Stimulated activated naive CD8-positive, alpha-beta T cell treated with anti-CD3 and anti-CD28 coated beads, Interleukin-15, Interleukin-2, amounts not matched to agents 100 U/mL and 50 U/mL, for 24 hours (primary cell): ENCODE measurements around the gene CHRNB1.

Experiments used
- ATAC-seq: fragments of 150-1000 bp; cut with Tn5 transposase; one replicate; pipeline ENCODE4 v1.10.0; 2021
- DNase-seq: peaks from one replicate; pipeline ENCODE4 v3.0.0; 2021

CHRNB1 gene

DNA sequence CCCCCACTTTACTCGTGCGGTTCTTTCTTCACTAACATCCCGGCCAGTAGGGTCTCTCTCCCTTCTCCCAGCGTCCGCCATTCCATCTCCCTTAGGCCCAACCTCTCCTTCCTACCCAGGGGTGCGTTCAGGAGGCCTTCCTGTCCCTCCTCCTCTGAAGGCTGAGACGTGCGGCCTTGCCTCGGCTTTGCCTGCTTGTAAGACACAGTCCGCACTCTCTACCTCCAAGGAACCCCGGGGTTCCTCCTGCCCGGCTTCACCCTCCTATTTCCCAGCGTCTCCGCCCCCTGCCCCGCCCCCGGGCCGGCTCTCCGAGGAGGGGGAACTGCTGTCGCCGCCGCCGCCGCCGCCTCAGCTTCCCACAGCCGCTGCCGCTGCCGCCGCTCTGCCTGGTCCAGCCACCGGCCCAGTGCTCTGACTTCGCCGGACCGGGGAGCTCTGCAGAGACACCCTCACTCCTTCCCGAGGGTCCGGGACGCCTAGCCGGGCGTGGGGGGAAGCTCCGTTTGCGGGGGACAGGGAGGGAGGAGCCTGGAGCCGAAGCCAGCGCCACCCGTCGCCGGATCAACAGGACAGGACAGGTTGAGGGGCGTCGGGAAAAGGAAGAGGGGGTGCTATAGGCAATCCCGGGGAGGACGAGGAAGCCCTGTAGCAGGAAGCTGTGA lies 6.8 kb upstream of the CHRNB1 start:
- ATAC-seq (no peak), DNase-seq (peak; percentile 80)

DNA sequence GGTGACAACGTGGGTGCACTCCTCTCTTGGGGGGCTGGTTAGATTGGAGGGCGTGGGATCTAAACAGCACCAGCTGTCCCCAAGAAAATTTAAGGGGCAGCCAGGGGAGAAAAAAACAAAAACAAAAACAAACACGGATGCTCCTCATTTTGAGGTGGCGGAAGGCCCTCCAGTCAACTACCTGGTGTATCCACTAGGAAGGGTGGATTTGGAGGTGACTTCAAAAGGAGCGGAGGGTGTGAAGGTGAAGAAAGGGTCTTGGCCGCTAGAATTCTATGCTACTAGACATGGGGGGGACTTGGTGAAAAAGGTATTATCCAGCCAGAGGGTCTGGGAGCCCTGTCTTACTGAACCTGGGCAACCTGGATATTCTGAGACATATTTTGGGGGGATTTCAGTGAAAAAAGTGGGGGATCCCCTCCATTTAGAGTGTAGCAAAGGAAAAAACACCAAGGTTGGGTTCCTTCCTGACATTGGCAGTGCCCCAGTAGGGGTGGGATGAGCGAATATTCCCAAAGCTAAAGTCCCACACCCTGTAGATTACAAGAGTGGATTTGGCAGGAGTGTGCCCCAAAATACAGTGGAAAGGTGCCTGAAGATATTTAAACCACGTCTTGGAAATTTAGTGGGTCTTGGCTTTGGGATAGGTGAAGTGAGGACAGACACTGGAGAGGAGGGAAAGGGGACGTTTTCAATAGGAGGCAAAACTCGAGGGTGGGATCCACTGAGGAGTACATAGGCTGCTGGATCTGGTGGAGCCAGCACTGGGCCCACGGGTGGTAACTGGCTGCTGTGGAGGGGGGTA lies 6.0 kb upstream of the CHRNB1 start:
- ATAC-seq (no peak), DNase-seq (no peak)

DNA sequence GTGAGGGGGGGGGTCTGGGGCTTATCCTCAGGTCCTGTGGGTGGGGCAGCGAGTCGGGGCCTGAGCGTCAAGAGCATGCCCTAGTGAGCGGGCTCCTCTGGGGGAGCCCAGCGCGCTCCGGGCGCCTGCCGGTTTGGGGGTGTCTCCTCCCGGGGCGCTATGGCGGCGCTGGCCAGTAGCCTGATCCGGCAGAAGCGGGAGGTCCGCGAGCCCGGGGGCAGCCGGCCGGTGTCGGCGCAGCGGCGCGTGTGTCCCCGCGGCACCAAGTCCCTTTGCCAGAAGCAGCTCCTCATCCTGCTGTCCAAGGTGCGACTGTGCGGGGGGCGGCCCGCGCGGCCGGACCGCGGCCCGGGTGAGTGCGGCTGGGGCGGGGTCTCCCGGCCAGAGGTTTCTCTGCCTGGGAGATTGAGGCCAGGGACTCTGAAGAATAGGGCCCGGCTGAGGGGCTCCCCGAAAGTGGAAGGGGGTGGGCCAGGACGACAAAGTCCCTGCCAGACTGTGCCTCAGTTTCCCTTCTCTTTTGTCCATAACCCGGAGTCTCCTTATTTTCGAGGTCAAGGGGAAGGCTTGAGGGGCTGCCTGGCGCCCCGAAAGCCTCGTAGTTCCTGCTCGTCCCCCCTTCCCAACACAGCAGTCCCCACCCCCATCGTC lies 5.3 kb upstream of the CHRNB1 start, which contains the start of gene FGF11:
Gene FGF11 (plus strand): TSS at position 51 of the 651 bp plus-strand sequence. CDS start 109 bp downstream, at position 160.
- ATAC-seq (no peak), DNase-seq (peak; percentile 25)

DNA sequence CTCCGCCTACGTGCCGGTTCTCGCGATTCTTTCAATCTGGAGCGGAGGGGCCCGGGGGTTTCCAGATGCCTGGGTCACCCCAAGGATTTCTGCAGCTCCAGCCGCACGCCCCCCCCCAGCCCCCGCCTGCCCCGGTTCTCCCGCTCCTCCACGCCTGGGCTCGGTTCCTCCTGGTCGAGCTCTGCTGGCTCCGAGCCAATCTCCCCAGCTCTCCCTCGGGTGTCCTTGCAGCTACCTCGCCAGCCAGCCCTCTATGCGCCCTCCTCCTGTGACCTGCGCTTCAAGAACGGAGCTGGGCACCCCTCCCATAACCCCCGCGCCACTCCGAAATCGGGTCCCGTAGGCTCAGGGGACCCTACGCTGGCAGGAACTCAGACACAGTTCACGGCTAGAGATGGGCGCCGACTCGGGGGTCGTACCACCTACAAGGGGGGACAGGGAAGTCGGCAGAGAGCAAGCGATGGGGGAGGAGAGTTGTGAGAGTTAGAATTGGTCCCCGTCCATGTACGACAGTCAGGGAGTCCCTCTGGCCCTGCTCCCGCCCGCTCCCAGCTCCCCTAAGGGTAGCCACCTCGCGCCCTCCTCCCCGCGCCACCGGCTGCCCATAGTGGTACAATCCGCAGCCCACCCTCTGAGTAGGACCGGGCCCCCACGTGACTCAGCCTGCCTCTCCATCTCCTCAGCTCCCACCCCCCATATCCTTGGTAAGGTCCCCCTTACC lies 4.6 kb upstream of the CHRNB1 start:
- ATAC-seq (no peak), DNase-seq (peak; percentile 73)

DNA sequence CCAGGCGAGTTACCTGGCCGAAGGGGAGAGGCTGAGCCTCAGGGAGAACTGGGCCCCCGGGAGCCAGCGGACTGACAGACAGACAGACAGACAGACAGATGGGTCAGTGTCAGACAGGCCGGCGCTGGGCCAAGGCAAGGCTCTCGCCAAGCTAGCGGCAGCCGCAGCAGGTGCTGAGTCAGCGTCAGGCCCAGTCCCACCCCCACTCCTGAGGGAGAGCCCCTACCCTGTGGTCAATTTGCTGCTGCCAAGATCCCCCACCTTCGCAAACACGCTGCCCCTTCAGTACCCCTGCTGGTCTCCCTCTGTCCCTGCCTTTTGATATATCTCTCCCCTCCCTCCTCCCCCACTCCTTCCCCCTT lies 4.0 kb upstream of the CHRNB1 start:
- DNase-seq (peak; percentile 53), ATAC-seq (no peak)

DNA sequence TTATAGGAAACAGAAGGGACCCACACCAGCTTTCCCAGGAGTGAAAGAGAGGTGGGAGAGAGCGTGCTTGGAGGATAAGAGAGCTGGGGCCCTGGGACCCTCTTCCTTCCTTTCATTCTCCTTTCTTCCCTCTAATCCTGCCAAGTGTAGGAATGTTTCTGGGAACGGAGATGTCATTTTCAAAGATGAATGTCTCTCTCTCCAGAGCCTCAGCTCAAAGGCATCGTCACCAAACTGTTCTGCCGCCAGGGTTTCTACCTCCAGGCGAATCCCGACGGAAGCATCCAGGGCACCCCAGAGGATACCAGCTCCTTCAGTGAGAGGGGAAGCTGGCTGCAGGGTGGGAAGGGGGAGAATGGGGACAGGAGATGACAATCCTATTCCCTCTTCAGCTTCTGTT lies 3.6 kb upstream of the CHRNB1 start:
- ATAC-seq (no peak), DNase-seq (no peak)

DNA sequence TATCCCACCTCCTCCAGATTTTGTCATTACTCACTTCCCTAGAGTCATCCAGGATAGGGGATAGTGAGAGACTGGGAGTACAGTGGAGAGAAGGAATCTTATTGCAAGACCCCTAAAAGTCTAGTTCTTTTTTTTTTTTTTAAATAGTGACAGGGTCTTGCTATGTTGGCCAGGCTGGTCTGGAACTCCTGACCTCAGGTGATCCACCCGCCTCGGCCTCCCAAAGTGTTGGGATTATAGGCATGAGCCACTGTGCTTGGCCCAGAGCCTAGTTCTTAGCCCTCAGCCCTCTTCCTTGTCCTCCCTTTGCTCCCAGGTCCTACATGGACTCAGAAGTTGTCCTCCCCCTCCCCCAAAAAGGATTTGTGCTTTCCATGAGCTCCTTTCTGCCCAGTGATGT lies 2.7 kb upstream of the CHRNB1 start:
- DNase-seq (no peak), ATAC-seq (no peak)

DNA sequence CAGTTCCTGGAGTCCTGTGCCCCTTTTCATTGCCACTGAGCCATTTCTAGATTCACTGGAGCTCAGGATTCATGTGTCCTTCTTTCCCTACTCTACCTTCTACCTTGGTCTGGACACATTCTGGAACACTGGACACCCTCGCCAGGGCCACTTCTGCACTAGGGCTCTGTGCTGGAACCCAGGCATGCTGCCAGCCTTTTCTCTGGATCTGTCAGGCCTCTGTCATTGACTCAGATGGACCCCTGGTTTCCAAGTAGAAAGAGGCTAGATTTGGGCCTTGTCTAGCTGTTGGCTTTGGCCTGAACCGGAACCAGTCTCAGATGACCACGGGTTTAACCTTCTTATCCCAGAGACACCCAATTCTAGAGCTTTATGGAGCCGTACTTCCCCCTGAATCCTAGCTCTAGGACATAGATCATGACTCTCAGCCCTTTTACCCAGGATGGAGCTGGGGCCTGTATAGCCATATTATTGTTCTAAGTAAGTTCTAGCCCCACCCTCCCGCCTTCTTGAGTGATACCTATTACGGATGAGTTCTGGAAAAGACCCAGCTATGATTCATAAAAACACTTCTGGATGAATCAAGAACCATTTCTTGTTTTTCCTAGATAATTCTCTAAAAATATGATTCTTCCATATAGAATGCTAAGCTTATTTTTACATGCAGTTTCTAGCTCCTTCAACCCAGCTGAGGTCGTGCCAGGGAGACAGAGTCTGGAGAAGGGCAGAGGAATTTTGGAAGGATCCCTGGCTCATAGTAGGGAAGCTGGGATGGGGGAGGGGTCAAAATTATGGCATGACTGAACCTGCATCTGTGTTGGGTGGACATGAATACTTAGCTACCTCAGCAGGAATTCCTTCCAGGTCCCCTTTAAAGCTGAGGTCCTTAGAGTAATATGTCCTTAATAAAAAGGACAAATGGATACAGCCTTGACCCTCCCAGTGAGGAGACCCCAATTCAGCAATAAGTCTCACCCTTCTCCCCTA lies 1.1 kb upstream of the CHRNB1 start:
- no peak for ATAC-seq
- no peak for DNase-seq

DNA sequence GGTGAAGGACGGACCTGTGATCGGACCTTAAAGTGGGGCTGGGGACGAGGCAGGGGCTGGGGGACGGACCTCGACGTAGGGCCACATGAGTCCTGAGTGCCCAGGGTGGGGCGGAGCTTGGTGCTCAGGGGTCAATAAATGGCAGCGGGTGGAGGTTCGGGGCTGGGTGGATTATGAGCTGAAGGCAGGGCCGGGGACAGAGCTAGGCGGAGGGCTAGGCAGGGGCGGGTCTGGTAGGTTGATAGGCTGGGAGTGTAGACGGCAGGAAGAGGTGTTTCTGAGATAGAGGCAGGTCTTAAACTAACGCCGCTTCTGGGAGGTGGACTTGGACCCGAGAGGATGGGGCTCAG lies 733 bp downstream of the CHRNB1 start:
- peak; percentile 41 for DNase-seq
- ATAC-seq, result peak; percentile 50

DNA sequence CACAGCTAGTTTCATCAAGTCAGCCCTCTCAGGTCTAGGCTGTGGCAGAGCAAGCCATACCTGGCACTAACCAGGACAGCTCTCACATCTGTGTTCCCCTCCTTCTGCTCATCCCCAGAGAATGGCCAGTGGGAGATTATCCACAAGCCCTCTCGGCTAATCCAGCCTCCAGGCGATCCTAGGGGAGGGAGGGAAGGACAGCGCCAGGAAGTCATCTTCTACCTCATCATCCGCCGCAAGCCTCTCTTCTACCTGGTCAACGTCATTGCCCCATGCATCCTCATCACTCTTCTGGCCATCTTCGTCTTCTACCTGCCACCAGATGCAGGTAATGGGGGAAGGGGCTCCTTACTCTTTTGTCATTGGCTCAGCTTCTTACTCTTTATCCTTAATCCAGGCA lies 3.6 kb downstream of the CHRNB1 start:
- DNase-seq (no peak), ATAC-seq (no peak)

DNA sequence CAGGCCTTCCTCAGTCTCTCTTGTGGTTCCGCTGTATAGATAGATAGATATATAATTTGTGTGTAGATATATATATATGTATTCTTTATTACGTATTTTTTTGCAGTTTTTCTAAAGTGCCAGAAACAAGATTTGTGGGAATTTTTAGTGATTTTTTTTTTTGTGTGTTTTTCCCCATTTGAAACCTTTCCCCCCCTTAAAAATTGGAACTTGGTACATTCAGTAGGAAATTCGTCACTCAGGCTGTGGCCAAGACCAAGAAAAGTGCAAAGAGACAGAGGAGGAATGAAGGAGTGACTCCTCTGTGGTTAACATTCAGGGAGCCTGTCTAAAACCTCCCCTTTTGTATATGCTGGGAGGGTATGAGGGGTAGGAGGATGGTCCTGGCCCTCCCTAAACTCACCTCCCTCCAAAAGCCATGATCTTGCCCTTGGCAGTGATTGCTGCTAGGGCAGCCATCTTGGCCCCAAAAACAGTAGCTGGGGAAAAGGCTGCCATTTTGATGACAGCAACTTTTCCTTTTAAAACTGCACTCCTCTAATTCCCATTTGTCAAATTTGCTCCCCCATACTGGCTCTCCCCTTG lies 15.2 kb downstream of the CHRNB1 start:
- DNase-seq, result no peak
- ATAC-seq, result no peak

DNA sequence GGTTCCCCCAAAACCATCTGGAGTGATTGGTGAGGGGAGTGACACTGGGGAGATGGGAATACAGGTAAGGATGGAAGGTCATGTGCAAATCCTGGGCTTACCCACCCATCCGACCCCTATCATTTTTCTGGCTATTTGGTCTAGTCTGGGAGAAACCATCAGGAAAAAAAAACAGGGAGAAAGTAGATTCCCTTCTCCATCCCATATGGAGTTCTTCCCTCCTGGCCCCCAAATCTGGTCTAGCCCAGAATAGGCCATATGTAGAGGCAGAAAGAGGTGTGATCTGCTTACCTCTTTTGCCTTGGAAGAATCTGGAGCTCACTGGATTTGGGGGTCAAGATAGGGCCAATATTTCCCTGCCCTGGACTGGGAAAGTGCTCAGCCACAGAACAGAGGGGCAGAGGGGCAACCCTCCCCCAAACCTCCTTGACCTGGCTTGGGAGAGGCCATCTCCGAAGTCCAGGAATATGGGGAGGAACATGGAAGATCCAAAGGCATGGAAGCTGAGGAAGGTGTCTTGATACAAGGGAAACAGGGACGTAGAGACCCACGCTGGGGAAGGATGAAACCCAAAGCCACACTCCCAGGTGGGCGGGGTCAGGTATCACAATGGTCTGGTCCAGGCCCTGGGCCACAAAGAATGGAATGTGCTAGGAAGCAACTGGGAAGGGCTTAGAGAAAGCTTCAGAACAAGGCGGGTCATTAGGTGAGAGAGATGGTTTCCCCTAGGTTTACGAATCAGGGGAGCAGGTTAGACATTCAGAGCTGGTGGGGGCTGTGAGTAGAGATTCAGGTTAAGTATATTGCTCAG lies 16.2 kb downstream of the CHRNB1 start:
- ATAC-seq (no peak), DNase-seq (no peak)

DNA sequence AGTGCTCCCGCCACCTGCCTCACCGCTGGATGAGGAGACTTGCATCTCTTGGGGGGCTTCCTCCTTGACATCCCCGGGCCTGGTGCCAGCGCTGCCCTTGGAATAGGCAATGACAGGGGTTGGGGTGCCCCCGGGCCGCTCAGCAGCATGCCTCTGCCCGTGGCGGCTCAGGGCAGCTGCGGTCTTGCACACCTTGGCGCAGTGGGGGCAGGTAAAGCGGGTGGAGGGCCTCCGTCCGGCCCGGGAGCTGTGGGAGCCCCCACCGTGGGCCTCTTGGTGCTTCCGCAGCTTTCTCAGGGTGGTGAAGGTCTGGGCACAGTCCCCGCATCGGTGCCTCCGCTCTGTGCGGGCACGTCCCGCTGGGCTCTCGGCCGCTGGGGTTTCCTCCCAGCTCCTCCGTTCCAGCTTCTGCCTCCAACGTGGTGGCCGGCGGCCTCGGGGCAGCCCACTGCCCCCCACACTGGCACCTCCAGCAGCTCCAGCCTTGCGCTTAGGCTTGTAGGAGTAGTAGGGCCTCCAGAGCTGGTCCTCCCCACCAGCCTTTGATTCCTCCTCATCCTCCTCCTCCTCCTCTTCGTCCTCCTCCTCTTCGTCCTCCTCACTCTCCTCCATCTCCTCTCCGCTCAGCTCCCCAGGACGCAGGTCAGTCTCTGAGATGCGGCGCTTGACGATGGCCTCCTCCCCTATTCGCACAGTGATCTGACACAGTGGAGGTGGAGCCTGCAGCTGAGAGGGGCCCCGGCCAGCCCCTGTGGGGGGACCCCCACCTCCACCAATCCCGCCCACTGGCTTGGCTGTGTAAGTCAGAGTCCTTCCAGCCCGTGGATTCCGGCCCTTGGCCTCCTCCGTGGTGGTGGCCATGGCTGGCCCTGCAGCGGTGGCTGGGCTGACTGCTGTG lies 17.9 kb downstream of the CHRNB1 start:
- DNase-seq (no peak), ATAC-seq (no peak)

DNA sequence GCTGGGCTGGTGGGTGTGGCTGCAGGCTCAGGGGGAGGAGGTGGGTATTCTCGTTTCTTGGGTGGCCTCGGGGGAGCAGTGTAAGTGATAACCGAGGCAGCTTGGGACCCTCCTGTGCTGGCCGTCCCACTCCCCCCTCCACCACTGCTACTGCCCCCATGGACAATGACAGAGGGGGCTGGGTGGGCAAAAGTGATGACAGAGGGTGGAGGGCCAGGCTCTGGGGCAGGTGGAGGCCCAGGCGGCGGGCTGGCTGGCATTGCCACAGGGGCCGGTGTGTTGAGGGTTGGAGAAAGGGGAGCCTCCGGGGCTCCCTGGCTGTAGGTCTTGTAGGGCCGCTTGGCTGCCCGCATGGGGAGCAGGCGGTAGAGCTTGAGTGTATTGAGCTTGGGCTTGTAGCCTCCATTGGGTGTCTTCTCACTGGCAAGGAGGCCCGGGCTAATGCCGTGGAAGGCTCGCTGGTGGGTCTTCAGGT lies 18.5 kb downstream of the CHRNB1 start:
- no peak for ATAC-seq
- DNase-seq, result no peak

DNA sequence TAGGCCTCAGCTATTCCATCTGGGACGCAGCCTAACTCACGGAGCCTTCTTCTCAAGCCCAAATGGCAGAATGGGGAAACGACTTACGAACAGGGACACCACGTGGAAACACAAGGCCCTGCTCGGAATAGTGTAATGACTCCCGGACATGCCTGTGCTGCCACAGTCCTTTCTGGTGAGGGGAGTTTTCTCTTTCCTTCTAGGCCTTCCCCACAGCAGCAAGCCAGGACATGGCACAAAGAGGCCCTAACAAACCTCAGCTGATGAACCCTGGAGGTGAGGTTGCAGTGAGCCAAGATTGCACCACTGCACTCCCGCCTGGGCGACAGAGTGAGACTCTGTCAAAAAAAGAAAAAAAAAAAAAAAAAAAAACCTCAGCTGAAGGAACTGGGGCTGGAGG lies 19.2 kb downstream of the CHRNB1 start:
- no peak for DNase-seq
- no peak for ATAC-seq

DNA sequence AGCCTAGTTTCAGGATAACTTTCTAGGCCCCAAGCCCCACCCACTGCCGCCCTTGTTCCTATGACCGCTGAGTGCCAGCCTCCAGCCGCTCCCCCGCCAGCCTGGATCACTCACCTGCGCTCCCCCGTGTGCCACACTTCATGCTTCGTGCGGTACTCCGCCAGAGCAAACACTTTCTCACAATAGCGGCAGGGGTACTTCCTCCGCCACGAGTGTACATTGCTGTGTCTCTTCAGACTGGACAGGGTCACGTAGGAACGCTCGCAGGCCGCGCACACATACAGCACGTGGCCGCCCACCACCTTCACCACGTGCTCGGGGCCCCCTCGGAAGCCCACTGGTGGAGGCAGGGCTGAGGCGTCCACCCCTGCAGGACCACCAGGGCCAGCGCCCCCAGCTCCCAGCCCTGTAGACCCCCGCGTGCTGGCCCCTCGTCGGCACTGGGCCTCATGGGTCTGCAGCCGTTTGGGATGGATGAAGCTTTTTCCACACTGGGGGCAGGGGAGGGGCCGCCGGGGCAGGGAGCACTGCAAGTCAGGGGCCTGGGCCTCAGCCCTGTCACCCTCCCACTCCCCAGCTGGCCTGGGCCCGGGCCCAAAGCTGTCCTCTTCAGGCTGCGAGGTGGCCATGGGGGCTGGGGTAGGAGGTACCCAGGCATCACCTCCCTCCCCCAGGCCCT lies 20.9 kb downstream of the CHRNB1 start:
- no peak for DNase-seq
- ATAC-seq, result no peak

DNA sequence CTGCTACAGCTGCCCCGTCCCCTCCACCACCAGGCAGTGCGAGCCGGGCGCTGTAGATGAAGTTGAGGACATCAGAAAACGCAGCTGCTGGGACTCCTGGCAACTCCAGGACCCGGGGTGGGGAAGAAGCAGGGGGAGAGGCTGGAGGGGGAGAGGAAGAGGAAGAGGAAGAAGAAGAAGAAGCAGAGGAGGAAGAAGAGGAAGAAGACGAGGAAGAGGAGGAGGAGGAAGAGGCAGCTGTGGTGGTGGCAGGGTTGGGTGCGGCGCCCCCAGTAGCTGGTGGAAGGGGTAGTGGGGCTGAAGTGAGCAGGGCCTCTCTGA lies 21.4 kb downstream of the CHRNB1 start:
- DNase-seq (no peak), ATAC-seq (no peak)

DNA sequence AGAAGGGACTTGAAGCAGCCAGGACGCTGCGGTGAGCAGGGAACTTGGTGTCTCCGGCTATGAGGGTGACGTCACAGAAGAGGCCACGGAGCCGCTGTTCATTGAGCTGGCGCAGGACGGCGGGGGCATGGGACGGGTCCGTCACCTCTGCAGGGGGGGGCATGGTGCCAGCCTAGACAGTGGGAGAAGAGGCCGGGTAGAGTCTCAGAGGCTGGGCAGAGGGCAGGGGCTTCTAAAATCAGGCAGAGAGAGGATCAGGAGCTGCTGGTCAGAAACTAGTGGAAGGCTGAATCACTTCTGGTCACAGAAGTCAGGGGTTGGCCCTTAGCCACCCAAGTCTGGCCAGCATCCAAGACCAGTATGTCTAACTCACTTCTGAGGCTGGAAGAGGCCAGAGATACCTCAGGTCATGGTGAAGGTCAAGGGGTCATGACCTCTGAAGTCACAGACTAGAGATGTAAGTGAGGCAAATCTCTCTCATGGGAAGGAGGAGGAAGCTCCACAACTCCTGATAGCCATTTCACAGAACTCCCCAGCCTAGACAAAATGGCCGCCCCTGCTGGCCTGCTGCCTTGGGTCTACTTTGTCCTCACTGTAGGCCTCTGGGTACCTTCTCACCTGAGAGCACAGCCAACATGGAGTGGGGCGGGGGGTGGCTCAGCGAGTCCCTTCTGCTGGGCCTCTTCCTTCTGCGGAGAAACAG lies 21.9 kb downstream of the CHRNB1 start:
- no peak for ATAC-seq
- DNase-seq, result no peak
